Measurements from ENCODE around the gene MYO9B.
"Not testable (repeated sequence)": the region's sequence is repeated elsewhere in the genome, so short reads cannot be mapped to it uniquely, and the experiment has no call there.

MYO9B gene

DNA sequence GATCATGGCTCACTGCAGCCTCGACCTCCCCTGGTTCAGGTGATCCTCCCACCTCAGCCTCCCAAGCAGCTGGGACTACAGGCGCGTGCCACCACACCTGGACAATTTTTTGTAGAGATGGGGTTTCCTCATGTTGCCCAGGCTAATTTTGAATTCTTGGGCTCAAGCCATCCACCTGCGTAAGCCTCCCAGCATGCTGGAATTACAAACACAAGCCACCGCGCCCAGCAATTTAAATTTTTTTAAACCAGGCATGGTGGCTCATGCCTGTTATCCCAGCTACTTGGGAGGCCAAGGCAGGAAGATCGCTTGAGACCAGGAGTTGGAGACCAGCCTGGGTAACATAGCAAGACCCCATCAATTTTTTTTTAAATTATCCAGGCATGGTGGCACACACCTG lies 79.7 kb downstream of the MYO9B start:
- DNase-seq = no peak

DNA sequence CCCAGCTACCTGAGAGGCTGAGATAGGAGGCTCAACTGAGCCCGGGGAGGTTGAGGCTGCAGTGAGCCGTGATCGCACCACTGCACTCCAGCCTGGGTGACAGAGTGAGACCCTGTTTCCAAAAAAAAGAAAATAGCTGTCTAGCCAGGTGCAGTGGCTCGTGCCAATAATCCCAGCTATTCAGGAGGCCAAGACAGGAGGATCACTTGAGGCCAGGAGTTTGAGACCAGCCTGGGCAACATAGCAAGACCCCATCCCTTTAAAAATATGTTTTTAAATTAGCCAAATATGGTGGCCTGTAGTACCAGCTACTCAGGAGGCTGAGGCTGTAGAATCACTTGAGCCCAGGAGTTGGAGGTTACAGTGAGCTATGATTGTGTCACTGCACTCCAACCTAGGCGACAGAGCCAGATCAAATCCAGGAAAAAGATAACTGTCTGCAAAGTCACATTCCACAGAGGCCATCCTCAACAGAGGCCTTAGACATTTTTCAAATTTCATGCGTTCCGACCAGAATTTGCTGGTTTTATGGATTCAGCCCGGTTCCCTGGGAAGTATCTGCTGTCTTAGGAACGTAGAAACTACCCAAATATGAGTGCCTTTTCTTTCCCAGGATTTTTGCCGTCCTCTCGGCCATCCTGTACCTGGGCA lies 80.8 kb downstream of the MYO9B start:
- no peak for DNase-seq

DNA sequence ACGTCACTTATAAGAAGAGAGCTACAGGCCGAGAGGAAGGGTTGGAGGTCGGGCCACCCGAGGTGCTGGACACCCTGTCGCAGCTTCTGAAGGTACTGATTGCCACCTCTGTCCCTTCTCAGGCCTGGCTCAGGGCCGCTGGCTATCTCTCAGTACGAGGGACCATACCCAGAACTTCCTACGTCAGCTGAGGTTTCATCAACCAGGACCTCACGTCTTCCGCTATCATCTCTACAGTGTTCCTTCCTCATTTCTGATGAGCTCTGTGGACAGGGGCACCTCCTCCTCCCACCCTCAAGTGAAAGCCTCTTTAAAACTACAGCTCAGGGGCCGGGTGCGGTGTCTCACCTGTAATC lies 81.3 kb downstream of the MYO9B start:
- DNase-seq = peak; percentile 67

DNA sequence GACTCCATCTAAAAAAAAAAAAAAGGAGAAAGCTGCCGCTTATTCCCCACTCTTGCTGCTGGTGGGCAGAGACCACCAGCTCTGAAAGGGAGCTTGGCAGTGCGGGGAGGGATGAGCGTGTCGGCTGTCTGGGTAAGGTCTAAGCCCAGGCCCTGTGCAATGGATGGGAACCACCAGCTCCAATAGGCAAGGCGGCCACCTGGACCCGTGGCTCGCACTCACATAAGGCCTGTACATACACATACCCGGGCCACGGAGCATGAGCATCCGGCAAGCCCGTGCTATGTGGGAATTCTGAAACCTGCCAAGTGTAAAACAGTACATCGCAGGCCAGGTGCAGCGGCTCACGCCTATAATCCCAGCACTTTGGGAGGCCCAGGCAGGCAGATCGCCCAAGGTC lies 83.0 kb downstream of the MYO9B start:
- no peak for DNase-seq

DNA sequence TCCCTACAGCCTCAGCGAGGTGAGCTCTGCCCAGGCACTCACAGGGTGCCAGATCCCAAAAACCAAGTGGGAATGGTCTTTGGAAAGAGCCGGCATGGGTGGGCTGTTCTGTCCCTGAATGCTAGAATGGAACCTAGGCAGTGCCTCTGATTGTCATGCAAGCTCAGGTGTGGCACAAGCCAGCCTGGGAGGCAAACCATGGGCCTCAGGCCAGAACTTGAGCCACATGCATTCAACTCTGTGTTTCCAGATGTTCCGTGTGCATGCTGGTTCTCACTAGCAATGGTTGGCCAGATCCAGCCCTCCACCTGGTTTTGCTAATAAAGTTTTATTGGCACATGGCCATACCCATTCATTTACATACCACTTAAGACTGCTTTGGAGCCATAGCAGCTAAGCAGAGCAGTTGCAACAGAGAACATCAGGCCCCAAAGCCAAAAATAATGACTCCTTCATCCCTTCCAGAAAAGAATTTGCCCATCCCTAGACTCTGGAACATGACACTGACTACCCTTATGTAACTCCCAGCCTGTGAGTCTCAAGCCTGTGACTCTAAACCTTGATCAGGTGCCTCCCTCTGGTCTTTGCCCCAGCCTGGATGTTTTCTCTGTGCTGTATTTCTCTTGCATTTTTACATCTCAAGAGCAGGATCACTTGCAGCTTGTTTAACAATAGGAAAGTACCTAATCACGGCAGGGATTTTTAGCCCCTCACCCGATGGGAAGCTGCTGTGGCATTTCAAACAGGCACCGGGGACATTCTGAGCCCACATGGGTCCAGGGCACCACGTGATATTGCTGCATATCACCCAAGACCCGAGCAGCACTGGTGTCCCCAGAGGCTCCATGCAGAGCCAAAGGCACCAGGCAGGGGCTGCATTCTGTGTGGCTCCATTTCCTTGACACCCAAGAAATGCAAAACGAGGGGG lies 84.2 kb downstream of the MYO9B start:
- DNase-seq = no peak

DNA sequence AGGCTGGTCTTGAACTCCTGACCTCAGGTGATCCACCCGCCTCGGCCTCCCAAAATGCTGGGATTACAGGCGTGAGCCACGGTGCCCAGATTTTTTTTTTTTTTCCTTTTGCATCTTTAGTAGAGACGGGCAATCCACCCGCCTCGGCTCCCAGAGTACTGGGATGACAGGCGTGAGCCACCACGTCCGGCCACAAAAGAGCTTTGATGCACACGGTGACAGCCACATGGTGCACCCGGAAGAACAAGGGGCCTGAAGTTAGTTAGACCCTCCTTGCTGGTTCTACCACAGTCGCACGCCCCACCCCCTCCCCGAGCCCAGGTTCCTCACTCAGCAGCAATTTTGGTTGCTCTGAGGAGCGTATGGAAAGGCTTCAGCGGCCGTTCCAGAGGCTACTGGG lies 85.3 kb downstream of the MYO9B start:
- DNase-seq = no peak

DNA sequence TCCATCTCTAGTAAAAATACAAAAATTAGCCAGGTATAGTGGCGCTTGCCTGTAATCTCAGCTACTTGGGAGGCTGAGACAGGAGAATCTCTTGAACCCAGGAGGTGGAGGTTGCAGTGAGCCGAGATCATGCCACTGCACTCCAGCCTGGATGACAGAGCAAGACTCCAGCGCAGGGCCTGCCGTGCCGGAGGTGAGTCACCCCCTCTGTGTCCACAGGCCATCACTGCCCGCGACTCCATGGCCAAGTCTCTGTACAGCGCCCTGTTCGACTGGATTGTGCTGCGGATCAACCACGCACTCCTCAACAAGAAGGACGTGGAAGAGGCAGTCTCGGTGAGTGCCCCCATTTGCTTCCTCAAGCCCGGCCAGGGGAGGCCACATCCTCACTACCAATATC lies 86.6 kb downstream of the MYO9B start:
- not testable (repeated sequence) for DNase-seq

DNA sequence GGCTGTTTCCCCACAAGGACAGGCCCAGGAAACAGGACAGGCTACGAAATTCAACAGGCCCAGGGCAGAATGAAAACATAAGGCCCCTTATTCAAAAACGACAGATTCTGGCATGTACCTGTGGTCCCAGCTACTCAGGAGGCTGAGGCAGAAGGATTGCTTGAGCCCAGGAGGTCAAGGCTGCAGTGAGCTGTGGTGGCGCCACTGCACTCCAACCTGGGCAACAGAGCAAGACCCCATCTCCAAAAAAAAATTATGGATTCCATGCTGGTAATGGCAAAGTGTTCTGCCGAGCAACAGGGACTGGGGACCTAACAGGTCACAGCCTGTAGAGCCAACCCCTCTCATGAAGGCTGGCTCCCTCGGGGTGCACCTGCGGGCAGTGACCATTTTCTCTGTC lies 87.0 kb downstream of the MYO9B start:
- DNase-seq = no peak

DNA sequence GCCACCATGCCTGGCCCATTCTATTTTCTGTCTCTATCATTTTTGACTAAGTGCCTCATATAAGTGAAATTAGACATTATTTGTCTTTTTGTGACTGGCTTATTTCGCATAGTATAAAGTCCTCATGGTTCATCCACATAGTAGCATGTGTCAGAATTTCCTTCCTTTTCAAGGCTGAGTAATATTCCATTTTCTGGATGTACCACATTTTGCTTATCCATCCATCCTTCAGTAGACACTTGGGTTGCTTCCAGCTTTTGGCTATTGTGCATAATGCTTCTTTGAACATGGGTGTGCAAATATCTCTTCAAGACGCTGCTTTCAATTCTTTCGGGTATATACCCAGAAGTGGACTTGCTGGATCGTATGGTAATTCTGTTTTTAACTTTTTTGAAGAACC lies 88.1 kb downstream of the MYO9B start:
- DNase-seq = no peak

DNA sequence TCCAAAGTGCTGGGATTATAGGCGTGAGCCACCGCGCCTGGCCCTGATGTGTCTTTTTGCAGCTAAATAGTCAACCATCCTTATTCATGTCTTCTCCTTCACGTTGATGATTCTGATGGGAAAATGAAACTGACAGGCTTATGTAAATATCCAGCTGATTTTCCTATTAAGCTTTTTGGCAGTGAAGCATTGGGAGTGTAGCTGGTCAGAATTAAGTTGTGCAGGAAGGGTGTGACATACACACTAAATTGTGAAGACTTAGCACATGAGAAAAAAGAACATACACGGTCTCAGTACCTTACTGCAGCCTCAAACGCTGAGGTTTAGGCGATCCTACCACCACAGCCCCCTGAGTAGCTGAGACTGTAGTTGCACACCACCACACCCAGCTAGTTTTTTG lies 89.1 kb downstream of the MYO9B start:
- no peak for DNase-seq

DNA sequence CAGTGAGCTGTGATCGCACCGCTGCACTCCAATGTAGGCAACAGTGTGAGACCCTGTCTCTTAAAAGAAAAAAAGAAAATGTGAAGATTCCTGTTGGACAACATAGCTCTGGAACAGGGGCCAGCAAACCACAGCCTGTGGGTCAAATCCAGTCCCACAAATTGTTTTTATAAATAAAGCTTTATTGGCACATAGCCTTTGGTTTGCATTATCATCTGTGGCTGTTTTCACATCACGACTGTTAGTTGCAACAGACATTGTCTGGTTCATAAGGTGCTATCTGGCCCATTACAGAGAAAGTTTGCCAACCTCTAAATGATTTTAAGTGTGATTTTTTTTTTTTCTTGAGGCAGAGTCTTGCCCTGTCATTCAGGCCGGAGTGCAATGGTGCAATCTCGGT lies 90.1 kb downstream of the MYO9B start:
- DNase-seq = no peak

DNA sequence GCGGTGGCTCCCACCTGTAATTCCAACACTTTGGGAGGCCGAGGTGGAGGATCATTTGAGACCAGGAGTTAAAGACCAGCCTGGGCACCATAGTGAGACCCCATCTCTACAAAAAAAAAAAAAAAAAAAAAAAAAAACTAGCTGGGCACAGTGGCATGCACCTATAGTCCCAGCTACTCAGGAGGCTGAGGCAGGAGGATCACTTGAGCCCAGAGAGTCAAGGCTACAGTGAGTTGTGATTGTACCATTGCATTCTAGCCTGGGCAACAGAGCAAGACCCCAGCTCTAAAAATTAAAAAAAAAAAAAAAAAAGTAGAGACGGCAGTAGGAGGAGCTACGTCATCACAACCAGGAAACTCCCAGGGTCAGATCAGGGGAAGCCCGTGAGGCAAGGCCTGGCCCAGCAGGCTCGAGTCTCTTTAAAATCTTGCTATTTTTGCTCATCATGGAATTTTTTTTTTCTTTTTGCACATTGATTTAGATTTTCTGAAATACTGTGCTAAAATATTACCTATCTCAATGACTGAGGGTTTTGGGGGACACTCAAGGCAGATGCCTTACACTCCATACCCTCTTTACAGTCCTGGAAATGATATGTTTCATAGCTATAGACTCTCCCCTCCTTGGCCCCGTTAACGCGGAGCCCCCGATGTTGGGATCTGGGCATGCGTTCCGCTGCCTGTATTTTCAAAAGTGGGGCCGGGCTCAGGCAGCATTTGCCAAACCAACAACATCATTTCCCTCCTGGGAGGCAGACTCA lies 95.1 kb downstream of the MYO9B start:
- no peak for DNase-seq

DNA sequence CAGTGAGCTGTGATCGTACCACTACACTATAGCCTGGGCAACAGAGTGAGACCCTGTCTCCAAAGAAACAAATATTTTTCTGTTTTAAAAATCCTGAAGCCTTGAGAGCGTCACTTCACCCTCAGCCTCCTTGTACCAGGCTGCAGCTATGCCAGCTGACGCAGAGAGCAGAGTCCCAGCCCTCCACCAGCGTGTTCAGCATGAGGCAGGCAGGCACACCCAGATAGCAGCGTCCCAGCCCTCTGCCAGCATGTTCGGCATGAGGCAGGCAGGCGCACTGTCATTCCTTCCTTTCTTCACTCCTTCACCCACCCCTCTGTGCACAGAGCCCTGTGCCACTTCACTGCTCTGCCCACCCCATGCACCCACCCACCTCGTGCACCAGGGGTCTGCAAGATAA lies 96.3 kb downstream of the MYO9B start:
- no peak for DNase-seq

DNA sequence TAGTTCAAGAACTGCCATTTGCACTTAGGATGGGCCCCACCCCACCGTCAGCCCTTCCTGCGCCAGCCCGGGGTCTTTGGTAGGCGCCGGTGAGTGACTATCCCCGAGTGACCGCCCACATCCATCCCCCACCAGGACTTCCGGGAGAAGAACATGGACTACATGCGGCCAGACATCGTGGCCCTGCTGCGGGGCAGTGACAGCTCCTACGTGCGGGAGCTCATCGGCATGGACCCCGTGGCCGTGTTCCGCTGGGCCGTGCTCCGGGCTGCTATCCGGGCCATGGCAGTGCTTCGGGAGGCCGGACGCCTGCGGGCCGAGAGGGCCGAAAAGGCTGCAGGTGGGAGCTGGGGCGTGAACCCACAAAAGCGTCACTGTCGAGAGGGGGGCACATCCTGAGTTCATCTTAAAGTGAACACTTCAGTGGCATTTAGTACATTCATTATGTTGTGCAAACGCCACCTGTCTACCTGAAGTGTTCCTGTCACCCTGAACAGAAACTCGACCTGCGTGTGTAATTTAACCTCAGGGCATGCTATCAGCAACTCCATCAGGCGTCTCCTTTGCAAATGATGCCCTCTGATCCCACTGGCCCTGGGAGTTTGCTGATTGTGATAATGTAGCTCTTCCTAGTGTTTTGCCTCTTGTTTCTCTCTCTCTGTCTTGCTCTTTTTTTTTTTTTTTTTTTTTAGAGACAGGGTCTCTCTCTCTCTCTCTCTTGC lies 97.2 kb downstream of the MYO9B start:
- DNase-seq = no peak

DNA sequence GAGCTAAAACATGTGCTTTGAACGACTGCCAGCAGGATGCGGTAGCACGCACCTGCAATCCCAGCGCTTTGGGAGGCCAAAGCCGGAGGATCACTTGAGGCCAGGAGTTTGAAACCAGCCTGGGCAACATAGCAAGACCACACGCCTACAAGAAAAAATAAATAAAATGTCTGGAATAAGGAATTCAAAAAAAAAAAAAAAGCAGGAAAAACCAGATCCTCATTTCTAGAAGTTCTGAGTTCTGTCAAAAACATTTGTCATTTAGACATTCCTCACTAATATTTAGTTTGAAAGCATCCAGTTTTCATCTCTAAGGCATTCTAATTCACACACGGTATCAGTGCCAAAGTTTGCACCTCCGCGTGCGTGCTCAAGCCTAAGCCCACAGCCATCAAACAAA lies 102.7 kb downstream of the MYO9B start:
- DNase-seq = no peak

DNA sequence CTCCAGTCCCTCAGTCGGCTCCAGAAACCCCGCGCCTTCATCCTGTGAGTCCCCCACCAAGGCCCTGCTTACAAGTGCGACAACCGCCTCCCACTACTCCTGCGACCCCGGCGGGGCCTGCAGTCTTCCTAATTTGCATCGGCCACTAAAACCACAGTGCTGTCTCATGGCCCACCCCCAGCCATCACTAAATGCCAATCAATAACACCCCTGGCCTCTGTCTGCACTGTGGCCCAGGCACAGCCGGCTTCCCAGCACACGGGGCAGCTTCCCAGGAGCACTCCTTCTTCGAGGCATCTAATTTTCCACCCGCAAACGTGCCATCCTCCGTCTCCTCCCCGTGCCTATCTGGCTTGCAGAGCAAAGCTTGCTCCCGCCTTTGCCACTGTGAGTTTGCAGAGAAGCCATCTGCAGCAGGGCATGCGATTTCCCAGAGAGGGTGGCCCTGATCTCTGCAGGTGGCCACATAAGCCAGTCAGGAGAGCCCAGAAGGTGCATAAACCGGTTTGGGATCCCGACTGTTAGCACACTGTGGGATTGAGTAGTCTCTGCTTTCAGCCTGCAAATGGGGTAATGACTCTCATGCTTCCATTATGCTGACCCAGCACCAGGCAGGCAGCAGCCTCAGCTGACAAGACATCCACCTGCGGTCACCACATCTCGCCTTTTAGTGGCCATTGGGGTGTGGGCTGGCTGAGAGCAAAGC lies 105.6 kb downstream of the MYO9B start:
- DNase-seq = no peak

DNA sequence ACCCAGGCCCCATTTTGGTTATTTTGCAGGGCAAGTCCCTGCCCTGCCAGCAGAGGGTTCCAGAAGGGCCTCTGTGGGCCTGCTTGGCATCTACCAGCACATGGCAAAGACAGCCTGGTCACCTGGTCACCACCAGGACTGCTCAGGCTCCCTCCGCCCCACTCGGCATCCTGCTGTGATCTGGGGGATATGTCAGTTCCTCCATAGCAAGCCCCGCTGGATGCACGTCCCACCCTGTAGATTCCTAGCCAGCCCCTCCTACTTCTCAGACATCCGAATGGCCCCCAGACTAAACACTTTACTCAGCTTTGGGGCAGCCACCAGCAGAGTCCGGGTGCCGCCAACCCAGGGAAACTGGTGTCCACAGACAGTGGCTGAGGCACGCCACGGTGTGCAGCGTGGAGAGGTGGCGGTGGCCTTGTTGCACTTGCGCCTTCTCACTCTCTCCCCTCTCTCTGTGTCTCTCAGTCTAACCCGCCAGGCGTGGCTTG lies 107.7 kb downstream of the MYO9B start:
- peak; percentile 64 for DNase-seq

DNA sequence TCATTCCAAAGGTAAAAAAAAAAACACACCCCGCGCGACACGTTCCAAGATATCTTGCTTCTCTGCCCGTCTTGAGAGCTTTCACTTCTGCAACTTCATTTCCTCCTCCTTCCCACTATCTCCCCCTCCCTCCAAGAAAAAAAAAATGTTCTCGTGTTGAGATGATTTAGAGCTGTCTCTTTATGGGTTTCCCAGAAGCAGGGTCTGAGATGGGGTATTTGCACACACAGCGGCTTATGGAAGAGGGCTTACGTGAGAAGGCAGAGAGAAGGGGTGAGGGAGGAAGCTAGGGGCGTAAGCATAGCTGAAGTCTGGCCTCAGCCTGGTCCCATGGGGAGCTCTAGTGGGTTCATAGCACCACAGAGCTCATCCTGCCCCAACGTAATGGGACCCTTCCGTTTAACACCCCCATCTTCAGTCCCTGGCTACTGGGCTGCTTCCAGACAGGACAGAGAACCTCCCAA lies 108.3 kb downstream of the MYO9B start:
- DNase-seq = peak; percentile 79

DNA sequence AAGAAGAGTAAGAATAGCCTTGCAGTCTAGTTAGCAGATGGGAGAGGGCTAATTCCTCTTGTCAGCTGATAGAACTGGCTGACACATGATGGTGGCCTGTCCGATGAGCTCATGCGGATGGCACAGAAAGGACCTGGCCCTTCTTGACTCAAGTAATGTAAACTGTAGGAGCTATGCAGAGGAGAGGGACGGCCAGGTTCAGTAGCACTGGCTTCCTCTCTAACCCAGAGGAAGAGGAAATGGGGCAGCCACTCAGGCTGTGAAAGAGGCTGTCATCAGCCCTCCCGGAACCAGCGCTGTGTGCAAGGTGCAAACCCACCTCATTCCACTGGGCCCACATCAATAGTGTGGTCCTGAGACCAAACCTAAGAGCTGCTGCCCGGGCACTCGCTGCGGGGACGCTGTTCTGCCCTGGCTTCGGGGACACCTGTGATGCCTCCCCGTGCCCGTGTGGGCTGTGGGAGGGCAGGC lies 108.8 kb downstream of the MYO9B start:
- peak; percentile 22 for DNase-seq

DNA sequence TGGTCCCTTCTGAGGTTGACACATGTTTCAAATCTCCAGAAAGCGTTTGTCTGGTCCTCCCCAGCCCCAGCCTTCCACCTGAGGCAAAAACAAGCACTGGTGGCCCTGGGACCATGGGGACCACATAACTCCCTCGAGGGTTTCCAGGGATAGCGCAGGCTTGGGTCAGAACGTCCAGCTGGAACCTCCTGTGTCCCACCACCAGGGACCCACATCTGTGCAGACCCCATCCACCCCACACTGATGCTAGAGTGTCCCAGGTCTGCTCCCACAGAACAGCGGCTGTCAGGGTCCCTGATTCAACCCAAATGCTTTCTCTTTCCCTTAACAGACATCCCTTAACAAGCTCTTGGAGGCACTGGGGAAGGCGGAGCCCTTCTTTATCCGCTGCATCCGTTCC lies 110.0 kb downstream of the MYO9B start:
- no peak for DNase-seq

DNA sequence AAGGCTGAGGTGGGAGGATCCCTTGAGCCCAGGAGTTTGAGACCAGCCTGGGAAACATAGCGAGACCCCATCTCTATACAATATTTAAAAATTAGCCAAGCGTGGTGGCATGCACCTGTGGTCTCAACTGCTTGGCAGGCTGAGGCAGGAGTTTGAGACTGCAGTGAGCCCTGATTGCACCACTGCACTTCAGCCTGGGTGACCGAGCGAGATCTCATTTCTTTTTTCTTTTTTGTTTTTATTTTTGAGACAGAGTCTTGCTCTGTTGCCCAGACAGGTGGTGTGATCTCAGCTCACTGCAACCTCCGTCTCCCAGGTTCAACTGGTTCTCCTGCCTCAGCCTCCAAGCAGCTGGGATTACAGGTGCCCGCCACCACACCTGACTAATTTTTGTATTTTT lies 116.2 kb downstream of the MYO9B start:
- DNase-seq = not testable (repeated sequence)

DNA sequence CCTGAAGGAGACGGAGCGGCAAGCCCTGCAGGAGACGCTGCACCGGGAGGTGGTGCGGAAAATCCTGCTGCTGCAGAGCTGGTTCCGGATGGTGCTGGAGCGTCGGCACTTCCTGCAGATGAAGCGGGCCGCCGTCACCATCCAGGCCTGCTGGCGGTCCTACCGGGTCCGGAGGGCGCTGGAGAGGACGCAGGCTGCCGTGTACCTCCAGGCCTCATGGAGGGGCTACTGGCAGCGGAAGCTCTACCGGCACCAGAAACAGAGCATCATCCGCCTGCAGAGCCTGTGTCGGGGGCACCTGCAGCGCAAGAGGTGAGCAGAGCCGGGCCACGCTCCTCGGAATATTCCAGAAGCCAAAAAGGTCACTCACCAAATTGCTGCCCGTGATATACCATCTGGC lies 117.2 kb downstream of the MYO9B start:
- DNase-seq = no peak
